Measurements from ENCODE around the gene IGF1.

GRCh38 chr12:102459314-102459713 is 21.0 kb downstream of the IGF1 start:
- TF ChIP-seq CTCF (IDR thresholded peaks at IDR 0.05) (no peak), POLR2A (IDR thresholded peaks at IDR 0.05) (no peak), EP300 (IDR thresholded peaks at IDR 0.05) (no peak), POLR2AphosphoS5 (IDR thresholded peaks at IDR 0.05) (peak; percentile 11)
